Loucy (cell line): Measurements from ENCODE around the gene ASAH2.

ENCODE experiments used
- H2AFZ ChIP-seq: fragments of 200-600 bp; sonication (generic); 2 replicates; pipeline ENCODE4 v1.6.0; 2016; ENCODE audit warnings: antibody characterized with exemption, mild to moderate bottlenecking, low read length, moderate library complexity
- H3F3A ChIP-seq: fragments of 200-600 bp; 2 replicates; pipeline ENCODE4 v1.6.0; 2016; ENCODE audit warnings: antibody characterized with exemption, low read depth, mild to moderate bottlenecking
- H3K27me3 ChIP-seq: fragments of 200-600 bp; sonication (generic); 2 replicates; pipeline ENCODE4 v1.6.1; 2014; ENCODE audit warnings: low read length, mild to moderate bottlenecking; ENCODE audit not compliant: insufficient read depth, poor library complexity, severe bottlenecking
- H3K36me3 ChIP-seq: fragments of 200-600 bp; sonication (generic); 2 replicates; pipeline ENCODE4 v1.6.1; 2016; ENCODE audit warnings: low read length; ENCODE audit not compliant: insufficient read depth
- H3K4me1 ChIP-seq: fragments of 200-600 bp; sonication (generic); 2 replicates; pipeline ENCODE4 v1.5.1; 2014; ENCODE audit warnings: low read length, mild to moderate bottlenecking; ENCODE audit not compliant: insufficient read depth, poor library complexity, severe bottlenecking
- H3K4me2 ChIP-seq: fragments of 200-600 bp; sonication (generic); 2 replicates; pipeline ENCODE4 v1.6.0; 2014; ENCODE audit warnings: antibody characterized with exemption, low read length, low read depth, mild to moderate bottlenecking; ENCODE audit not compliant: poor library complexity, severe bottlenecking
- H3K4me3 ChIP-seq: fragments of 200-600 bp; sonication (generic); 2 replicates; pipeline ENCODE4 v1.5.1; 2014; ENCODE audit warnings: low read length, mild to moderate bottlenecking, mixed read lengths; ENCODE audit not compliant: poor library complexity, severe bottlenecking
- H3K79me2 ChIP-seq: fragments of 200-600 bp; sonication (generic); 2 replicates; pipeline ENCODE4 v1.6.1; 2014; ENCODE audit warnings: low read length; ENCODE audit not compliant: insufficient read depth
- H3K9ac ChIP-seq: fragments of 200-600 bp; sonication (generic); 2 replicates; pipeline ENCODE4 v1.6.0; 2014; ENCODE audit warnings: mild to moderate bottlenecking, low read depth, low read length, moderate library complexity; ENCODE audit not compliant: poor library complexity, severe bottlenecking
- H3K9me2 ChIP-seq: fragments of 200-600 bp; sonication (generic); replicated peaks from 2 replicates; pipeline ENCODE4 v1.6.1; 2016; ENCODE audit warnings: low read depth, low read length, mixed read lengths
- H3K9me3 ChIP-seq: fragments of 200-600 bp; sonication (generic); 2 replicates; pipeline ENCODE4 v1.6.1; 2014; ENCODE audit warnings: mild to moderate bottlenecking, antibody characterized with exemption, low read length, low read depth; ENCODE audit not compliant: insufficient read depth
- H4K20me1 ChIP-seq: fragments of 200-600 bp; sonication (generic); 2 replicates; pipeline ENCODE4 v1.6.0; 2014; ENCODE audit warnings: antibody characterized with exemption, low read length, mild to moderate bottlenecking; ENCODE audit not compliant: insufficient read depth, poor library complexity, severe bottlenecking
- CTCF ChIP-seq: fragments of 200-600 bp; sonication (generic); conservative IDR thresholded peaks from 2 replicates; pipeline ENCODE4 v1.5.1; 2014; ENCODE audit warnings: mild to moderate bottlenecking, antibody characterized with exemption, low read length
- EZH2phosphoT487 ChIP-seq: fragments of 200-600 bp; IDR thresholded peaks from 2 replicates; pipeline ENCODE4 v1.6.1; 2018; ENCODE audit warnings: antibody characterized with exemption, mild to moderate bottlenecking, moderate library complexity, borderline replicate concordance

ASAH2 gene

GRCh38 chr10:50281967-50282522 is 30.7 kb upstream of the ASAH2 start:
- Histone ChIP-seq H3K27me3 (peaks cover 6% of the 10 kb centered on the region), H3K4me3 (no peak overlapping the region), H3K79me2 (no peaks in the 10 kb centered on the region), H2AFZ (no peak overlapping the region), H3F3A (no peaks in the 10 kb centered on the region), H3K4me2 (no peak overlapping the region), H3K9me3 (no peaks in the 10 kb centered on the region), H3K4me1 (no peaks in the 10 kb centered on the region), H3K36me3 (no peaks in the 10 kb centered on the region), H4K20me1 (no peaks in the 10 kb centered on the region), H3K9me2 (no peaks in the 10 kb centered on the region), H3K9ac (no peak overlapping the region)
- TF ChIP-seq EZH2phosphoT487 = no peak
- no peak for TF ChIP-seq CTCF

GRCh38 chr10:50281210-50281966 is 30.1 kb upstream of the ASAH2 start:
- Histone ChIP-seq H3K4me2 (no peak overlapping the region), H2AFZ (no peak overlapping the region), H3K4me1 (no peaks in the 10 kb centered on the region), H3K27me3 (peaks cover 6% of the 10 kb centered on the region), H3K9ac (no peak overlapping the region), H3K4me3 (no peak overlapping the region), H3K36me3 (no peaks in the 10 kb centered on the region), H3K9me2 (no peaks in the 10 kb centered on the region), H3K79me2 (no peaks in the 10 kb centered on the region), H3F3A (no peaks in the 10 kb centered on the region), H3K9me3 (no peaks in the 10 kb centered on the region), H4K20me1 (no peaks in the 10 kb centered on the region)
- no peak for TF ChIP-seq EZH2phosphoT487
- no peak for TF ChIP-seq CTCF

- TF ChIP-seq EZH2phosphoT487 (no peak), CTCF (no peak)
- Histone ChIP-seq H3K9me2 (no peaks in the 10 kb centered on the region), H3K4me2 (no peak overlapping the region), H3K9me3 (no peaks in the 10 kb centered on the region), H3K9ac (no peak overlapping the region), H3K4me1 (no peaks in the 10 kb centered on the region), H4K20me1 (no peaks in the 10 kb centered on the region), H2AFZ (no peak overlapping the region), H3F3A (no peaks in the 10 kb centered on the region), H3K4me3 (no peak overlapping the region), H3K27me3 (peaks cover 6% of the 10 kb centered on the region), H3K36me3 (no peaks in the 10 kb centered on the region), H3K79me2 (no peaks in the 10 kb centered on the region)
These were observed 28.9 kb upstream of the ASAH2 start for GRCh38 chr10:50280049-50280841.
